ENCODE data around the gene CDH22.

DNA sequence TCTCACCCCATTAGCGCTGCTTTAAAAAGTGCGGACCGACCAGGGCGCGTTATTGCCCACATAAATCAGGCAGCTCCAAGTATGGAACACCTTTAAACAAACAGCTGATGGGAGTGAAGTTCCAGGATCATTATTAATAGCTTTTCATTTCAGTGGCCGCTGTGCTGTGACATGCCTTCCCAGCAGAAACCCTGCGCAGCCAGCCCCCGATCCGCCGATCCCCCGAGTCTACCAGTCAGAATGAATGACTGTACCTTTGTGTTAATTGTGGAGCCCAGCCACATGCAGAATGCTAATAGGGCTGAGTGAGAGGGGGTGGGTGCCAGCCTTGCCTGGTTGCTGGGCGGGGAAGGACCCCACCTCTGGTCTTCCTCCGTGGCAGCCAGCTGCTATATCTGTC is 21.9 kb downstream of the CDH22 start:
- TF ChIP-seq, protein P1, sequence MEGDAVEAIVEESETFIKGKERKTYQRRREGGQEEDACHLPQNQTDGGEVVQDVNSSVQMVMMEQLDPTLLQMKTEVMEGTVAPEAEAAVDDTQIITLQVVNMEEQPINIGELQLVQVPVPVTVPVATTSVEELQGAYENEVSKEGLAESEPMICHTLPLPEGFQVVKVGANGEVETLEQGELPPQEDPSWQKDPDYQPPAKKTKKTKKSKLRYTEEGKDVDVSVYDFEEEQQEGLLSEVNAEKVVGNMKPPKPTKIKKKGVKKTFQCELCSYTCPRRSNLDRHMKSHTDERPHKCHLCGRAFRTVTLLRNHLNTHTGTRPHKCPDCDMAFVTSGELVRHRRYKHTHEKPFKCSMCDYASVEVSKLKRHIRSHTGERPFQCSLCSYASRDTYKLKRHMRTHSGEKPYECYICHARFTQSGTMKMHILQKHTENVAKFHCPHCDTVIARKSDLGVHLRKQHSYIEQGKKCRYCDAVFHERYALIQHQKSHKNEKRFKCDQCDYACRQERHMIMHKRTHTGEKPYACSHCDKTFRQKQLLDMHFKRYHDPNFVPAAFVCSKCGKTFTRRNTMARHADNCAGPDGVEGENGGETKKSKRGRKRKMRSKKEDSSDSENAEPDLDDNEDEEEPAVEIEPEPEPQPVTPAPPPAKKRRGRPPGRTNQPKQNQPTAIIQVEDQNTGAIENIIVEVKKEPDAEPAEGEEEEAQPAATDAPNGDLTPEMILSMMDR (conservative IDR thresholded peaks at IDR 0.05): no peak
- no peak for TF ChIP-seq ZFX (IDR thresholded peaks at IDR 0.05)

Measured in C4-2B (cell line).